ENCODE results near the gene GALNT16. TPM values are rescaled to one million over a fixed set of nuclear protein-coding genes. Genes with fewer than 3 reads are reported as not detected.
A peak's percentile ranks its signal among the peaks of the same experiment; 100 is the strongest.

Gene GALNT16
- total and polyA plus RNA-seq, 2 donors (not counting 1 experiment from before 2014, with no cell fraction given): 9.6 to 27.7 TPM

GRCh38 chr14:69291396-69291795 lies 31.4 kb downstream of the GALNT16 start:
- Histone ChIP-seq H4K20me1 (ENCODE audit: control insufficient read depth, extremely low read depth, insufficient read depth, low read length) (no peaks in the 10 kb centered on the region), H3K4me3 (replicated peaks in 1 of 4; ENCODE audit: control extremely low read depth in 1 of 4, insufficient read depth in 1 of 4, low read depth in 3 of 4, low read length in 4 of 4) (no peak overlapping the region), H3K27me3 (ENCODE audit: control insufficient read depth, insufficient read depth, low read length) (no peaks in the 10 kb centered on the region), H3K4me2 (ENCODE audit: extremely low read depth, insufficient read depth, low read length) (no peak overlapping the region), H3K9me3 (ENCODE audit: control insufficient read depth, insufficient read depth, low read depth, low read length) (no peaks in the 10 kb centered on the region), H3K36me3 (ENCODE audit: control insufficient read depth, insufficient read depth, low read length) (no peaks in the 10 kb centered on the region), H3K9ac (ENCODE audit: insufficient read depth, low read length) (no peak overlapping the region), H3K79me2 (ENCODE audit: control insufficient read depth, insufficient read depth, low read length) (no peaks in the 10 kb centered on the region), H3K4me1 (ENCODE audit: control insufficient read depth, extremely low read depth, insufficient read depth, low read length) (peaks cover 3% of the 10 kb centered on the region), H2AFZ (ENCODE audit: low read length) (no peak overlapping the region), H3K27ac (ENCODE audit: insufficient read depth, low read length) (no peak overlapping the region)
- no peak for TF ChIP-seq CTCF (conservative IDR thresholded peaks at IDR 0.05 in 1 of 2, IDR thresholded peaks at IDR 0.05 in 1 of 2; ENCODE audit: low read depth in 1 of 2, low read length in 2 of 2)
- no peak for TF ChIP-seq EZH2 (IDR thresholded peaks at IDR 0.05; ENCODE audit: low read length, missing control alignments)
- DNase-seq (ENCODE audit: low read depth in 2 of 2): no peak

- no peaks in the 10 kb centered on the region for H3K27me3 ChIP-seq (ENCODE audit: control insufficient read depth, insufficient read depth, low read length)
- no peaks in the 10 kb centered on the region for H3K36me3 ChIP-seq (ENCODE audit: control insufficient read depth, insufficient read depth, low read length)
- H4K20me1 ChIP-seq (ENCODE audit: control insufficient read depth, extremely low read depth, insufficient read depth, low read length): no peaks in the 10 kb centered on the region
- no peak overlapping the region for H2AFZ ChIP-seq (ENCODE audit: low read length)
- no peak overlapping the region for H3K4me3 ChIP-seq (replicated peaks in 1 of 4; ENCODE audit: control extremely low read depth in 1 of 4, insufficient read depth in 1 of 4, low read depth in 3 of 4, low read length in 4 of 4)
- no peak overlapping the region for H3K27ac ChIP-seq (ENCODE audit: insufficient read depth, low read length)
- H3K79me2 ChIP-seq (ENCODE audit: control insufficient read depth, insufficient read depth, low read length): no peaks in the 10 kb centered on the region
- H3K9me3 ChIP-seq (ENCODE audit: control insufficient read depth, insufficient read depth, low read depth, low read length): no peaks in the 10 kb centered on the region
- peaks cover 3% of the 10 kb centered on the region for H3K4me1 ChIP-seq (ENCODE audit: control insufficient read depth, extremely low read depth, insufficient read depth, low read length)
- no peak overlapping the region for H3K9ac ChIP-seq (ENCODE audit: insufficient read depth, low read length)
- DNase-seq (ENCODE audit: low read depth in 2 of 2): peak in 1 of 2 donors; percentile 42
- TF ChIP-seq CTCF (conservative IDR thresholded peaks at IDR 0.05 in 1 of 2, IDR thresholded peaks at IDR 0.05 in 1 of 2; ENCODE audit: low read depth in 1 of 2, low read length in 2 of 2): no peak
- TF ChIP-seq EZH2 (IDR thresholded peaks at IDR 0.05; ENCODE audit: low read length, missing control alignments): no peak
- no peak overlapping the region for H3K4me2 ChIP-seq (ENCODE audit: extremely low read depth, insufficient read depth, low read length)
These were observed 32.1 kb downstream of the GALNT16 start for GRCh38 chr14:69291891-69292561.

GRCh38 chr14:69298131-69299071 lies 38.4 kb downstream of the GALNT16 start:
- Histone ChIP-seq H3K9me3 (ENCODE audit: control insufficient read depth, insufficient read depth, low read depth, low read length) (no peaks in the 10 kb centered on the region), H3K27me3 (ENCODE audit: control insufficient read depth, insufficient read depth, low read length) (peaks cover 9% of the 10 kb centered on the region), H3K4me1 (ENCODE audit: control insufficient read depth, extremely low read depth, insufficient read depth, low read length) (no peaks in the 10 kb centered on the region), H3K9ac (ENCODE audit: insufficient read depth, low read length) (no peak overlapping the region), H3K4me3 (replicated peaks in 1 of 4; ENCODE audit: control extremely low read depth in 1 of 4, insufficient read depth in 1 of 4, low read depth in 3 of 4, low read length in 4 of 4) (no peak overlapping the region), H2AFZ (ENCODE audit: low read length) (no peak overlapping the region), H4K20me1 (ENCODE audit: control insufficient read depth, extremely low read depth, insufficient read depth, low read length) (no peaks in the 10 kb centered on the region), H3K36me3 (ENCODE audit: control insufficient read depth, insufficient read depth, low read length) (no peaks in the 10 kb centered on the region), H3K79me2 (ENCODE audit: control insufficient read depth, insufficient read depth, low read length) (no peaks in the 10 kb centered on the region), H3K27ac (ENCODE audit: insufficient read depth, low read length) (no peak overlapping the region), H3K4me2 (ENCODE audit: extremely low read depth, insufficient read depth, low read length) (no peak overlapping the region)
- no peak for DNase-seq (ENCODE audit: low read depth in 2 of 2)
- TF ChIP-seq EZH2 (IDR thresholded peaks at IDR 0.05; ENCODE audit: low read length, missing control alignments): no peak
- TF ChIP-seq CTCF (conservative IDR thresholded peaks at IDR 0.05 in 1 of 2, IDR thresholded peaks at IDR 0.05 in 1 of 2; ENCODE audit: low read depth in 1 of 2, low read length in 2 of 2): no peak
